GM23338 (cell line): Measurements from ENCODE around the gene MDN1. TPM values are rescaled to one million over a fixed set of nuclear protein-coding genes. Genes with fewer than 3 reads are reported as not detected.

Experiments
- ATAC-seq: fragments of 200-7000 bp; cut with Tn5 transposase; 3 replicates; pipeline ENCODE4 v1.9.1; 2020
- DNase-seq: peaks from one replicate; pipeline ENCODE4 v3.0.0-alpha.2; 2015; ENCODE audit warnings: low spot score
- H2AFZ ChIP-seq: fragments of 200-600 bp; sonication (generic); 2 replicates; pipeline ENCODE4 v1.8.0; 2016; ENCODE audit warnings: antibody characterized with exemption, mild to moderate bottlenecking, moderate library complexity
- H3F3A ChIP-seq: fragments of 200-600 bp; sonication (generic); replicated peaks from 2 replicates; pipeline ENCODE4 v1.8.0; 2017; ENCODE audit warnings: antibody characterized with exemption, mixed run types, low read depth
- H3K27ac ChIP-seq: fragments of 200-600 bp; sonication (generic); 2 replicates; pipeline ENCODE4 v1.6.1; 2016; ENCODE audit warnings: low read depth
- H3K27me3 ChIP-seq: fragments of 200-600 bp; sonication (generic); 2 replicates; pipeline ENCODE4 v1.8.0; 2016; ENCODE audit warnings: mild to moderate bottlenecking, mixed run types, moderate library complexity; ENCODE audit not compliant: insufficient read depth
- H3K36me3 ChIP-seq: fragments of 200-600 bp; sonication (generic); 2 replicates; pipeline ENCODE4 v1.8.0; 2016; ENCODE audit warnings: mild to moderate bottlenecking; ENCODE audit not compliant: insufficient read depth
- H3K4me1 ChIP-seq: fragments of 200-600 bp; sonication (generic); 2 replicates; pipeline ENCODE4 v1.8.0; 2016; ENCODE audit warnings: mild to moderate bottlenecking, moderate library complexity; ENCODE audit not compliant: insufficient read depth
- H3K4me2 ChIP-seq: fragments of 200-600 bp; sonication (generic); 2 replicates; pipeline ENCODE4 v1.7.1; 2017; ENCODE audit warnings: mixed run types
- H3K4me3 ChIP-seq: fragments of 200-600 bp; sonication (generic); 2 replicates; pipeline ENCODE4 v1.6.1; 2016; ENCODE audit warnings: mixed run types
- H3K79me2 ChIP-seq: fragments of 200-600 bp; sonication (generic); replicated peaks from 2 replicates; pipeline ENCODE4 v1.8.0; 2017; ENCODE audit warnings: mild to moderate bottlenecking; ENCODE audit not compliant: insufficient read depth
- H3K9me2 ChIP-seq: fragments of 200-600 bp; sonication (generic); 2 replicates; pipeline ENCODE4 v1.8.0; 2017; ENCODE audit not compliant: insufficient read depth
- H4K20me1 ChIP-seq: fragments of 200-600 bp; sonication (generic); replicated peaks from 2 replicates; pipeline ENCODE4 v1.8.0; 2017; ENCODE audit warnings: mild to moderate bottlenecking; ENCODE audit not compliant: insufficient read depth
- H3K27ac Mint-ChIP-seq: 2 replicates; pipeline ENCODE4 v1.8.0; 2020; ENCODE audit warnings: inconsistent platforms, mild to moderate bottlenecking, moderate library complexity, mixed read lengths
- H3K27me3 Mint-ChIP-seq: 3 replicates; pipeline ENCODE4 v1.8.0; 2022; ENCODE audit warnings: low read depth, mild to moderate bottlenecking, moderate library complexity, mixed read lengths, inconsistent platforms; ENCODE audit not compliant: insufficient read depth, poor library complexity
- H3K36me3 Mint-ChIP-seq: 3 replicates; pipeline ENCODE4 v1.8.0; 2021; ENCODE audit warnings: low read depth, mild to moderate bottlenecking, inconsistent platforms, moderate library complexity, mixed read lengths
- H3K4me1 Mint-ChIP-seq: 3 replicates; pipeline ENCODE4 v1.8.0; 2020; ENCODE audit warnings: mild to moderate bottlenecking, inconsistent platforms, mixed read lengths
- H3K4me3 Mint-ChIP-seq: 3 replicates; pipeline ENCODE4 v1.8.0; 2021; ENCODE audit warnings: moderate library complexity, mild to moderate bottlenecking, inconsistent platforms, mixed read lengths
- H3K9me3 Mint-ChIP-seq: 3 replicates; pipeline ENCODE4 v1.8.0; 2020; ENCODE audit warnings: moderate library complexity, mild to moderate bottlenecking, inconsistent platforms, mixed read lengths
- CREB1 ChIP-seq: fragments of 250-450 bp; sonication (Bioruptor Pico); IDR thresholded peaks from 2 replicates; pipeline ENCODE4 v1.5.0; 2020; ENCODE audit warnings: low read depth, mild to moderate bottlenecking, moderate library complexity
- EZH2 ChIP-seq: fragments of 200-600 bp; sonication (generic); IDR thresholded peaks from one replicate; pipeline ENCODE4 v1.8.0; 2017; ENCODE audit warnings: antibody characterized with exemption, mild to moderate bottlenecking, low read depth; ENCODE audit not compliant: unreplicated experiment
- EZH2phosphoT487 ChIP-seq: fragments of 200-600 bp; sonication (generic); IDR thresholded peaks from one replicate; pipeline ENCODE4 v1.8.1; 2018; ENCODE audit warnings: antibody characterized with exemption; ENCODE audit not compliant: unreplicated experiment
- JUNB ChIP-seq: IDR thresholded peaks from one replicate; pipeline ENCODE4 v1.6.1; 2016; ENCODE audit warnings: antibody characterized with exemption; ENCODE audit not compliant: unreplicated experiment
- NANOG ChIP-seq: IDR thresholded peaks from 2 replicates; pipeline ENCODE4 v1.6.1; 2016; ENCODE audit warnings: antibody characterized with exemption, borderline replicate concordance
- POLR2AphosphoS5 ChIP-seq: IDR thresholded peaks from 2 replicates; pipeline ENCODE4 v1.6.1; 2016; ENCODE audit warnings: antibody characterized with exemption, low read depth
- STAT1 ChIP-seq: IDR thresholded peaks from one replicate; pipeline ENCODE4 v1.6.1; 2016; ENCODE audit warnings: antibody characterized with exemption; ENCODE audit not compliant: unreplicated experiment
- ZNF114 ChIP-seq: fragments of 250-450 bp; sonication (Bioruptor Pico); IDR thresholded peaks from 2 replicates; pipeline ENCODE4 v1.5.0; 2020; ENCODE audit warnings: mild to moderate bottlenecking, moderate library complexity
- ZNF331 ChIP-seq: fragments of 250-450 bp; sonication (Bioruptor Pico); IDR thresholded peaks from 2 replicates; pipeline ENCODE4 v1.5.0; 2020; ENCODE audit warnings: low read depth, mild to moderate bottlenecking, moderate library complexity
- polyA plus RNA-seq: library from polyadenylated mRNA; unstranded; fragments of >200 nt; fragmentation: Nextera tagmentation; extraction: Ambion mirVana; gene quantifications from 2 replicates; pipeline ENCODE4 v1.2.1, GENCODE V29; 2016
- total RNA-seq: library from RNA; depleted of rRNA; stranded (reverse); fragments of >200 nt; shearing (Covaris generic); gene quantifications from 2 replicates; pipeline ENCODE4 v1.2.3, GENCODE V29; 2014
- TF ChIP-seq, protein P1 (sequence below): IDR thresholded peaks from one replicate; pipeline ENCODE4 v1.6.1; 2018; ENCODE audit warnings: antibody characterized with exemption; ENCODE audit not compliant: unreplicated experiment
- TF ChIP-seq, protein P2 (sequence below): IDR thresholded peaks from 2 replicates; pipeline ENCODE4 v1.6.1; 2016; ENCODE audit warnings: antibody characterized with exemption
- TF ChIP-seq, protein P3 (sequence below), 2 experiments: fragments of 200-600 bp in 1 of 2; sonication (generic) in 1 of 2; conservative IDR thresholded peaks; 2 replicates each; pipeline versions ENCODE4 v1.5.1 to v1.6.1; 2016 to 2017; ENCODE audit warnings: antibody characterized with exemption in 2 of 2, low read depth in 2 of 2, mild to moderate bottlenecking in 2 of 2, moderate library complexity in 1 of 2
- TF ChIP-seq, protein P4 (sequence below): fragments of 250-450 bp; sonication (Bioruptor Pico); IDR thresholded peaks from 2 replicates; pipeline ENCODE4 v1.5.0; 2020; ENCODE audit warnings: mild to moderate bottlenecking, moderate library complexity

The MDN1 gene
- total and polyA plus RNA-seq, 2 experiments from 2014 or later, result 165 to 217 TPM

DNA sequence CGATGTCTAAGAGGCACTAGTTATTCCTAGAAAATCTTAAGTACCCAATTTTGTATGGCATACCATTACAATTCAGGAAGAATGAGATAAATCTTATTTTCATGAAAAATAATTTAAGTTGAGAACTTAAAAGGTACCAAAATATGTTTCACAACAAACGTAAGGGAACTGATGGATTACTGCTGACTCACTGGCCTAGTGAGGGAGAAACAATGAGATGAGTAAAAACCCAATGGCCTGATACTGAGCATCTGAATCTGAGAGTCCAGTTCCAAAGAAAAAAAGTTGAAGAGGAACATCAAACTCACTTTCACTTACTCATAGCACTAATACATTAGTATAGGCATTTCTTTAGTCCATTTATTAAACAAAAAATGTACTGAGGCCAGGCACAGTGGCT lies 56.0 kb downstream of the MDN1 start:
- Mint-ChIP-seq H3K36me3 (peaks cover 79% of the 10 kb centered on the region), H3K27ac (peak overlapping the region; percentile 71), H3K4me3 (no peak overlapping the region), H3K9me3 (no peaks in the 10 kb centered on the region), H3K27me3 (no peaks in the 10 kb centered on the region), H3K4me1 (no peaks in the 10 kb centered on the region)
- Histone ChIP-seq H2AFZ (no peak overlapping the region), H3K4me2 (no peak overlapping the region), H3K79me2 (peaks cover 44% of the 10 kb centered on the region), H3K27me3 (no peaks in the 10 kb centered on the region), H3K4me1 (no peaks in the 10 kb centered on the region), H3K36me3 (peaks cover 55% of the 10 kb centered on the region), H3K9me2 (no peaks in the 10 kb centered on the region), H3K4me3 (no peak overlapping the region), H4K20me1 (peaks cover 14% of the 10 kb centered on the region), H3K27ac (peak overlapping the region; percentile 17), H3F3A (peaks cover 5% of the 10 kb centered on the region; the same call in 1 of the 2 replicates)
- no peak for ATAC-seq
- DNase-seq, result no peak
- TF ChIP-seq ZNF331 (CRISPR knock-in tag) (no peak), JUNB (no peak), NANOG (no peak), EZH2phosphoT487 (no peak), POLR2AphosphoS5 (no peak), STAT1 (no peak), ZNF114 (no peak), EZH2 (no peak), CREB1 (CRISPR knock-in tag) (no peak)
- TF ChIP-seq, protein P1, sequence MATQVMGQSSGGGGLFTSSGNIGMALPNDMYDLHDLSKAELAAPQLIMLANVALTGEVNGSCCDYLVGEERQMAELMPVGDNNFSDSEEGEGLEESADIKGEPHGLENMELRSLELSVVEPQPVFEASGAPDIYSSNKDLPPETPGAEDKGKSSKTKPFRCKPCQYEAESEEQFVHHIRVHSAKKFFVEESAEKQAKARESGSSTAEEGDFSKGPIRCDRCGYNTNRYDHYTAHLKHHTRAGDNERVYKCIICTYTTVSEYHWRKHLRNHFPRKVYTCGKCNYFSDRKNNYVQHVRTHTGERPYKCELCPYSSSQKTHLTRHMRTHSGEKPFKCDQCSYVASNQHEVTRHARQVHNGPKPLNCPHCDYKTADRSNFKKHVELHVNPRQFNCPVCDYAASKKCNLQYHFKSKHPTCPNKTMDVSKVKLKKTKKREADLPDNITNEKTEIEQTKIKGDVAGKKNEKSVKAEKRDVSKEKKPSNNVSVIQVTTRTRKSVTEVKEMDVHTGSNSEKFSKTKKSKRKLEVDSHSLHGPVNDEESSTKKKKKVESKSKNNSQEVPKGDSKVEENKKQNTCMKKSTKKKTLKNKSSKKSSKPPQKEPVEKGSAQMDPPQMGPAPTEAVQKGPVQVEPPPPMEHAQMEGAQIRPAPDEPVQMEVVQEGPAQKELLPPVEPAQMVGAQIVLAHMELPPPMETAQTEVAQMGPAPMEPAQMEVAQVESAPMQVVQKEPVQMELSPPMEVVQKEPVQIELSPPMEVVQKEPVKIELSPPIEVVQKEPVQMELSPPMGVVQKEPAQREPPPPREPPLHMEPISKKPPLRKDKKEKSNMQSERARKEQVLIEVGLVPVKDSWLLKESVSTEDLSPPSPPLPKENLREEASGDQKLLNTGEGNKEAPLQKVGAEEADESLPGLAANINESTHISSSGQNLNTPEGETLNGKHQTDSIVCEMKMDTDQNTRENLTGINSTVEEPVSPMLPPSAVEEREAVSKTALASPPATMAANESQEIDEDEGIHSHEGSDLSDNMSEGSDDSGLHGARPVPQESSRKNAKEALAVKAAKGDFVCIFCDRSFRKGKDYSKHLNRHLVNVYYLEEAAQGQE, result no peak
- TF ChIP-seq, protein P2, sequence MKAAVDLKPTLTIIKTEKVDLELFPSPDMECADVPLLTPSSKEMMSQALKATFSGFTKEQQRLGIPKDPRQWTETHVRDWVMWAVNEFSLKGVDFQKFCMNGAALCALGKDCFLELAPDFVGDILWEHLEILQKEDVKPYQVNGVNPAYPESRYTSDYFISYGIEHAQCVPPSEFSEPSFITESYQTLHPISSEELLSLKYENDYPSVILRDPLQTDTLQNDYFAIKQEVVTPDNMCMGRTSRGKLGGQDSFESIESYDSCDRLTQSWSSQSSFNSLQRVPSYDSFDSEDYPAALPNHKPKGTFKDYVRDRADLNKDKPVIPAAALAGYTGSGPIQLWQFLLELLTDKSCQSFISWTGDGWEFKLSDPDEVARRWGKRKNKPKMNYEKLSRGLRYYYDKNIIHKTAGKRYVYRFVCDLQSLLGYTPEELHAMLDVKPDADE, result no peak
- TF ChIP-seq, protein P3, sequence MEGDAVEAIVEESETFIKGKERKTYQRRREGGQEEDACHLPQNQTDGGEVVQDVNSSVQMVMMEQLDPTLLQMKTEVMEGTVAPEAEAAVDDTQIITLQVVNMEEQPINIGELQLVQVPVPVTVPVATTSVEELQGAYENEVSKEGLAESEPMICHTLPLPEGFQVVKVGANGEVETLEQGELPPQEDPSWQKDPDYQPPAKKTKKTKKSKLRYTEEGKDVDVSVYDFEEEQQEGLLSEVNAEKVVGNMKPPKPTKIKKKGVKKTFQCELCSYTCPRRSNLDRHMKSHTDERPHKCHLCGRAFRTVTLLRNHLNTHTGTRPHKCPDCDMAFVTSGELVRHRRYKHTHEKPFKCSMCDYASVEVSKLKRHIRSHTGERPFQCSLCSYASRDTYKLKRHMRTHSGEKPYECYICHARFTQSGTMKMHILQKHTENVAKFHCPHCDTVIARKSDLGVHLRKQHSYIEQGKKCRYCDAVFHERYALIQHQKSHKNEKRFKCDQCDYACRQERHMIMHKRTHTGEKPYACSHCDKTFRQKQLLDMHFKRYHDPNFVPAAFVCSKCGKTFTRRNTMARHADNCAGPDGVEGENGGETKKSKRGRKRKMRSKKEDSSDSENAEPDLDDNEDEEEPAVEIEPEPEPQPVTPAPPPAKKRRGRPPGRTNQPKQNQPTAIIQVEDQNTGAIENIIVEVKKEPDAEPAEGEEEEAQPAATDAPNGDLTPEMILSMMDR (conservative IDR thresholded peaks at IDR 0.05; ENCODE audit: low read depth in 2 of 2), result no peak
- TF ChIP-seq, protein P4, sequence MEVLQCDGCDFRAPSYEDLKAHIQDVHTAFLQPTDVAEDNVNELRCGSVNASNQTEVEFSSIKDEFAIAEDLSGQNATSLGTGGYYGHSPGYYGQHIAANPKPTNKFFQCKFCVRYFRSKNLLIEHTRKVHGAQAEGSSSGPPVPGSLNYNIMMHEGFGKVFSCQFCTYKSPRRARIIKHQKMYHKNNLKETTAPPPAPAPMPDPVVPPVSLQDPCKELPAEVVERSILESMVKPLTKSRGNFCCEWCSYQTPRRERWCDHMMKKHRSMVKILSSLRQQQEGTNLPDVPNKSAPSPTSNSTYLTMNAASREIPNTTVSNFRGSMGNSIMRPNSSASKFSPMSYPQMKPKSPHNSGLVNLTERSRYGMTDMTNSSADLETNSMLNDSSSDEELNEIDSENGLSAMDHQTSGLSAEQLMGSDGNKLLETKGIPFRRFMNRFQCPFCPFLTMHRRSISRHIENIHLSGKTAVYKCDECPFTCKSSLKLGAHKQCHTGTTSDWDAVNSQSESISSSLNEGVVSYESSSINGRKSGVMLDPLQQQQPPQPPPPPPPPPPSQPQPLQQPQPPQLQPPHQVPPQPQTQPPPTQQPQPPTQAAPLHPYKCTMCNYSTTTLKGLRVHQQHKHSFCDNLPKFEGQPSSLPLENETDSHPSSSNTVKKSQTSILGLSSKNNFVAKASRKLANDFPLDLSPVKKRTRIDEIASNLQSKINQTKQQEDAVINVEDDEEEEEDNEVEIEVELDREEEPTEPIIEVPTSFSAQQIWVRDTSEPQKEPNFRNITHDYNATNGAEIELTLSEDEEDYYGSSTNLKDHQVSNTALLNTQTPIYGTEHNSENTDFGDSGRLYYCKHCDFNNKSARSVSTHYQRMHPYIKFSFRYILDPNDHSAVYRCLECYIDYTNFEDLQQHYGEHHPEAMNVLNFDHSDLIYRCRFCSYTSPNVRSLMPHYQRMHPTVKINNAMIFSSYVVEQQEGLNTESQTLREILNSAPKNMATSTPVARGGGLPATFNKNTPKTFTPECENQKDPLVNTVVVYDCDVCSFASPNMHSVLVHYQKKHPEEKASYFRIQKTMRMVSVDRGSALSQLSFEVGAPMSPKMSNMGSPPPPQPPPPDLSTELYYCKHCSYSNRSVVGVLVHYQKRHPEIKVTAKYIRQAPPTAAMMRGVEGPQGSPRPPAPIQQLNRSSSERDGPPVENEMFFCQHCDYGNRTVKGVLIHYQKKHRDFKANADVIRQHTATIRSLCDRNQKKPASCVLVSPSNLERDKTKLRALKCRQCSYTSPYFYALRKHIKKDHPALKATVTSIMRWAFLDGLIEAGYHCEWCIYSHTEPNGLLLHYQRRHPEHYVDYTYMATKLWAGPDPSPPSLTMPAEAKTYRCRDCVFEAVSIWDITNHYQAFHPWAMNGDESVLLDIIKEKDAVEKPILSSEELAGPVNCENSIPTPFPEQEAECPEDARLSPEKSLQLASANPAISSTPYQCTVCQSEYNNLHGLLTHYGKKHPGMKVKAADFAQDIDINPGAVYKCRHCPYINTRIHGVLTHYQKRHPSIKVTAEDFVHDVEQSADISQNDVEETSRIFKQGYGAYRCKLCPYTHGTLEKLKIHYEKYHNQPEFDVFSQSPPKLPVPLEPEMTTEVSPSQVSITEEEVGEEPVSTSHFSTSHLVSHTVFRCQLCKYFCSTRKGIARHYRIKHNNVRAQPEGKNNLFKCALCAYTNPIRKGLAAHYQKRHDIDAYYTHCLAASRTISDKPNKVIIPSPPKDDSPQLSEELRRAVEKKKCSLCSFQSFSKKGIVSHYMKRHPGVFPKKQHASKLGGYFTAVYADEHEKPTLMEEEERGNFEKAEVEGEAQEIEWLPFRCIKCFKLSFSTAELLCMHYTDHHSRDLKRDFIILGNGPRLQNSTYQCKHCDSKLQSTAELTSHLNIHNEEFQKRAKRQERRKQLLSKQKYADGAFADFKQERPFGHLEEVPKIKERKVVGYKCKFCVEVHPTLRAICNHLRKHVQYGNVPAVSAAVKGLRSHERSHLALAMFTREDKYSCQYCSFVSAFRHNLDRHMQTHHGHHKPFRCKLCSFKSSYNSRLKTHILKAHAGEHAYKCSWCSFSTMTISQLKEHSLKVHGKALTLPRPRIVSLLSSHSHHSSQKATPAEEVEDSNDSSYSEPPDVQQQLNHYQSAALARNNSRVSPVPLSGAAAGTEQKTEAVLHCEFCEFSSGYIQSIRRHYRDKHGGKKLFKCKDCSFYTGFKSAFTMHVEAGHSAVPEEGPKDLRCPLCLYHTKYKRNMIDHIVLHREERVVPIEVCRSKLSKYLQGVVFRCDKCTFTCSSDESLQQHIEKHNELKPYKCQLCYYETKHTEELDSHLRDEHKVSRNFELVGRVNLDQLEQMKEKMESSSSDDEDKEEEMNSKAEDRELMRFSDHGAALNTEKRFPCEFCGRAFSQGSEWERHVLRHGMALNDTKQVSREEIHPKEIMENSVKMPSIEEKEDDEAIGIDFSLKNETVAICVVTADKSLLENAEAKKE (CRISPR knock-in tag), result no peak
